Measurements from ENCODE around the gene PGF. TPM values are rescaled to one million over a fixed set of nuclear protein-coding genes. Genes with fewer than 3 reads are reported as not detected.

Gene PGF
- total and polyA plus RNA-seq, 2 of the 13 experiments (the other 11 are each of a cell fraction or from before 2014, with no cell fraction given), result 10.7 to 27.5 TPM

GRCh38 chr14:74985028-74985310, 29.6 kb upstream of the PGF start:
- Histone ChIP-seq H3K27ac (ENCODE audit: extremely low read length, insufficient read depth, low read length) (no peak overlapping the region), H3K27me3 (ENCODE audit: control insufficient read depth in 1 of 2, insufficient read depth in 2 of 2, low read length in 2 of 2) (peaks cover 4 to 38% of the 10 kb centered on the region in 2 experiments; a peak in 4 of 5 replicates), H3K4me1 (ENCODE audit: insufficient read depth, low read length) (peaks cover 8% of the 10 kb centered on the region), H3K79me2 (ENCODE audit: insufficient read depth, low read length) (no peaks in the 10 kb centered on the region), H3K4me2 (ENCODE audit: low read depth, low read length) (no peak overlapping the region), H4K20me1 (ENCODE audit: insufficient read depth, low read length) (no peaks in the 10 kb centered on the region), H2AFZ (ENCODE audit: low read length) (no peak overlapping the region), H3K9me3 (ENCODE audit: low read length) (no peaks in the 10 kb centered on the region), H3K4me3 (replicated peaks in 1 of 3; ENCODE audit: insufficient read depth in 1 of 3, low read depth in 2 of 3, low read length in 3 of 3) (no peak overlapping the region), H3K36me3 (replicated peaks in 1 of 2; ENCODE audit: control insufficient read depth in 1 of 2, insufficient read depth in 2 of 2, low read length in 2 of 2) (no peaks in the 10 kb centered on the region), H3K9ac (ENCODE audit: insufficient read depth, low read depth, low read length) (no peak overlapping the region)
- CTCF ChIA-PET (ENCODE audit: low intra/inter-chr PET ratio, low total read pairs), result no interaction called here
- ATAC-seq, result peak; percentile 29
- intact Hi-C loops (cut with micrococcal nuclease; ENCODE audit: unreplicated experiment), result no loop called here
- TF ChIP-seq ZSCAN21 (CRISPR knock-in tag; IDR thresholded peaks at IDR 0.05; ENCODE audit: borderline replicate concordance), result no peak
- TF ChIP-seq ONECUT2 (CRISPR knock-in tag; IDR thresholded peaks at IDR 0.05), result no peak
- no peak for TF ChIP-seq TCF7L2 (IDR thresholded peaks at IDR 0.05; ENCODE audit: low read depth, low read length)
- TF ChIP-seq ZBTB25 (CRISPR knock-in tag; IDR thresholded peaks at IDR 0.05), result no peak
- no peak for TF ChIP-seq POLR2G (IDR thresholded peaks at IDR 0.05; ENCODE audit: low read depth, low read length)
- TF ChIP-seq KDM6A (CRISPR knock-in tag; IDR thresholded peaks at IDR 0.05; ENCODE audit: low read depth), result no peak
- no peak for TF ChIP-seq HDAC6 (IDR thresholded peaks at IDR 0.05; ENCODE audit: low read depth, low read length)
- TF ChIP-seq KDM3A (CRISPR knock-in tag; IDR thresholded peaks at IDR 0.05; ENCODE audit: low read depth), result no peak
- TF ChIP-seq HNF4A (CRISPR knock-in tag; IDR thresholded peaks at IDR 0.05), result no peak
- no peak for TF ChIP-seq YY1 (IDR thresholded peaks at IDR 0.05; ENCODE audit: insufficient read depth, insufficient replicate concordance, low read depth, low read length)
- no peak for TF ChIP-seq UBTF (CRISPR knock-in tag; IDR thresholded peaks at IDR 0.05)
- BruUV-seq (replicated peaks), result no TSS peak
- FAIRE-seq, result no peak
- in situ Hi-C loops (cut with HindIII; ENCODE audit: extremely low pct_ligation_motif_present, low pct_unique_long_range_greater_than_20kb), result no loop called here
- POLR2A ChIA-PET, result no interaction called here
- no peak for DNase-seq (ENCODE audit: low spot score)
- WGBS (ENCODE audit: low lambda C conversion rate), result 45% methylated on average over 4 of the region's 10 CpGs
